GM21529 (cell line): ENCODE data around the gene ARPP21.
"Not testable (repeated sequence)": the region's sequence is repeated elsewhere in the genome, so short reads cannot be mapped to it uniquely, and the experiment has no call there.

Experiments used
- ATAC-seq: cut with Tn5 transposase; IDR thresholded peaks from one replicate; pipeline ENCODE4 v1.9.1; 2021; ENCODE audit not compliant: unreplicated experiment

Gene ARPP21

GRCh38 chr3:35777065-35777464 lies 137.7 kb downstream of the ARPP21 start:
- no peak for ATAC-seq

DNA sequence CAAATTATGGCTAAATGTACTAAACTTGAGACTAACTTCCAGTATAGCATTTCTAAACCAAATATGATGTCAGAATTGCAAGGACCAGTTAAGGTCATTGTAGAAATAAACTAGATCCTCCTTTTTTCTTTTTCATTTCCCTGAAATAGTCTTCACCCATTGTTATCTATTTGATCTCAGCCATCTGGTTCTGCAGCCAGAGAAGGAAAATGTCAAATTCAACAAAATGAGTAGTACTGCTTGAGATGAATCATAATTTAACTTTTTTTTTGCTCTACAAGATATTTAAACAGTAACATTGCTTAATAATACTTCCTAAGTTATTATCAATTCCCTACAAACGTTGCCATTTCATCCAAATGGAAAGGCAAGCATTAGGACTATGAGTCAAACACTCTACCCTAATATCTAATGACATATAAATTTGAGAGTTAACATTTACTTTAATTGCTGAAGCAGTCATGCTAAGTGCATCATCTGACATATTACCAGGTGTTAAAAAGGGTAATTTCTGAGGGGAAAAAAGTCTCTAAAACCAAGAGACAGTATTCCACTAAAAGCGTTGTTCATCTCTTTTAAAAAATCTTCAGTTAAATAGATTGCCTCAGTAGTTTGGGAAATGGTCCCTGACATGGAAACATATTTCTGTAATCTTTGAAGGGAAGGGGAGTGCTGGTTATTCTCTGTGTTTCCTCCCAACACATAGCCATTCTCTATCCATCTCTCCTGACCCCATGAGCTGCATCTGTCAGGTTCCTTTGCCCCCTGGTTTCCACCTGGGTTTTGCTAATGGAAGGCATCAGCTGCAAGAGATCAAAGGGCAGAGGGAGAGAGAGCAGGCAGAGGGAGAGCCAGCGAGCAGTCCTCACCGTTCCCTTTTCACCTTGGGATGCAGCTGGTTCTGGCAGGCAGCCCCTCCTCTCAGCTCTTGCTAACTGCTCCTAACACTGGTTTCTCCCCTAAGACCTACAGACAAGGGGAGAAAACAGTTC lies 138.5 kb downstream of the ARPP21 start:
- no peak for ATAC-seq

DNA sequence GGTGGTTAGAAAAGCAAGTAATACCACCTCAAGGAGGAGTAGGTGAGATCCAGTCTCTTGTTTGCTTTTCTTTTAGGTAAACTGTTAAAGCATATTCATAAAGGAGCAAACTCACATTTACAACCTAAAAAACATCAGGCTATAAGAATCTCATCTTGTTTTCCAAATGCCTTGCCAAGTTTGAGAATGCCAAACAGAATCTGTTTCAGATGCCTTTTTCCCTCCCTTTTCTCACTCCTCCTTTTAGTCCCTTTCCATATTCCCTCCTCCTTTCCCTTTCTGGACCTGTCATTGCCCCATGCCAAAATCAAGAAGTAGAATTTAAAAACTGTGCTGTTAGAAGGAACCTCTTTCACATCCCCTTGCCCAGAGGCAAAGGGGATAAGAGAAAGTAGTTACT lies 140.3 kb downstream of the ARPP21 start:
- ATAC-seq = no peak

GRCh38 chr3:35780800-35781199 lies 141.5 kb downstream of the ARPP21 start:
- no peak for ATAC-seq

DNA sequence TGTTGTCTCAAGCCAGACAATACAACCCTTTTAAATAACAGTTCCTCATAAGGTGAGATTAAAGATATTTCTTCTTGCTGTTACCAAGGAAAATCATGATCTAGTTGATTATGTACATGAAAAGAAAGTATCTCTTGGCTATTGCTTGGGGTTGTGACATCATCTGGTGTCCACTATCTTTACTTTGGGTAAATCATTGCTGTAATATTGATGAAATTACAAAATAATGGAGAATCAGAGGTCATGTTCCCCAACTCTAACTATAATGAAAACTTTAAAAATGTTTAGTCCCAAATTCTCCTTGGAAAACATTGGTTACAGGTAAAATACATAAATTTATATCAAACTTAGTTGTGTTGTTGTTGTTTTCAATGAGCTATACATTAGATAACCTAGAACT lies 142.2 kb downstream of the ARPP21 start:
- ATAC-seq = no peak

- ATAC-seq = no peak
Observed at GRCh38 chr3:35782355-35782754, 143.0 kb downstream of the ARPP21 start.

GRCh38 chr3:35784169-35784568 lies 144.8 kb downstream of the ARPP21 start:
- ATAC-seq = no peak

DNA sequence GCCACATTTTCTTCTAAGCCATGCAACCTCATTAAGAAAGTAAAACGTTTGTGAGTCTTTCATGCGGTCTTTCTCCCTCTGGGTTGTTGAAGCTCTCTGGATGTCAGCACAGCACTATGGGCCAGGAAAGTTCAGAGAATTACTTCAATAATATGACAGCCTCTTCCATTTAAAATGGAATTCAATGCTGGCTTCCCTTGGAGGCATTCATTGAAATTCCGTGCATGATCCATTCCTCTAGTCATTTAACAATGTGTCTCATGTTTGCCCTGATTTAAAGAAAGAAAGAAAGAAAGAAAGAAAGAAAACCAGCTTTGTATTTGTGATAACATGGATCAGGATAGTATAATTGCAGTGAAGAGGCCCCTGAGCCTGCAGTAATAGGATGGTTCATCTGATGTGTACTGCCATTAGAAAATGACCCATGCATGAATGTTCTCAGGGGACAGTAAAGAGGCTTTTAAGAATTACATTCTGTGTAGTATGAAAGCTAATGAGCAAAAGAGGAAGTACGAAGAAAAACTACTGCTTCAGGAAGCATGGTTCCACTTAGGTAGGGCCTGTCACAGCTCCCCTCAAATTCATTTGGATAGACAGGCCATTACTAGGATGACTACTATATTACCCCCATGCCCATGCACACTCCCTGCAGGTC lies 146.0 kb downstream of the ARPP21 start:
- ATAC-seq = no peak

DNA sequence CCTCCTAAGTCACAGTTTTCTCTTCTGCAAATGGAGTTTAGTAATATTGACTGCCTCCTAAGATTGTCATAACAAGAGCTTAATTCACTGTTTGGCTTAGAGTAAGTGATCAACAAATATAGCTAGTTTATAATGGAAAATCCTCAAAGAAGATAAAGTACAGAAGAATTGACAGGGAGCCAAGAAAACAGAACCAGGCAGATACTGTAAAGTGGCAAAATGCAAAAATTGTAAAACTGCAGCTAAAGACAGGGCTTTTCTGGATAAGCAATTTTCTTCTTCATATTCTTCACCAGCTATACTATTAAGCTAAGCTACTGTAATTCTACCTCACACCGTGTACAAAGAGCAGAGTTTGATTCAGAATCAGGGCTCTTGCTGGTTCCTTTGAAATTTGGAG lies 148.6 kb downstream of the ARPP21 start:
- ATAC-seq = no peak

GRCh38 chr3:35789042-35789831 lies 149.9 kb downstream of the ARPP21 start:
- no peak for ATAC-seq

GRCh38 chr3:35790764-35791163 lies 151.4 kb downstream of the ARPP21 start:
- no peak for ATAC-seq

- no peak for ATAC-seq
Observed at GRCh38 chr3:35793667-35794066, 154.3 kb downstream of the ARPP21 start.

GRCh38 chr3:35800960-35801459 lies 161.7 kb downstream of the ARPP21 start:
- ATAC-seq = no peak

DNA sequence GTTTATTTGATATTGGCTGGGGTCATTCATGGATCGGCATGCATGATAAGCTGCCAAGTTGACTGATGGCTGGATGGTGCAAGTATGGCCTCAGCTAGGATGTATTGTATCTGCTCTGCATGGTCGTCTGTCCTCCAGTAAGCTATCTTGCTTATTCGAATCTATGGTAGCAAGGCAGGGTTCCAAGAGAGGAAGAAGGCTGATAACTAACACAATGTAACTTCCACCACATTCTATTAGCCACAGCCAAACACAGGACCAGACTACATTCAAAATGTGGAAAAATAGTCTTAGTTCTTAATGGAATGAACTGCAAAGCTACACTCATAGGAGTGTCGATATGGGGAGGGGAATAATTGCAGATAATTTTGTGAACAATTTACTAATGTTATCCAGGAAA lies 175.2 kb downstream of the ARPP21 start:
- no peak for ATAC-seq

- not testable (repeated sequence) for ATAC-seq
Observed at GRCh38 chr3:35815796-35816195, 176.5 kb downstream of the ARPP21 start.

DNA sequence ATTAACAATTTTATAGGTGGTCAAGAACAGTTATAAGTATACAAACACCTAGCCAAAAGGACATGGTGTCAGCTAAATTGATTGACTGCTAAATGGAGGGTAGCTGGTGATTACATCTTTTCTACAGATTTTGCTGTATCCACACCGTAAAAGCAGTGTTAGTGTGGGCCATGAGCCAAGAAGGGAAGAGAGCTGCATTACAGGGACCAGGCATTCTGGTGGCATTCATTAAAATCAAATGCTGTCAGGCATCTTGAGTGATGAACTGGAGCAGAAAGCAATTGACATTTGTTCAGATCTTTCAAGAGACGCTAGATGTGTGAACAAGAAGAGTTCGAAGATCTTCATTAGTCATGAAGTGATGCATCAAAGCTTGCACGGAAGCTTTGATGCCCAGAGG lies 177.9 kb downstream of the ARPP21 start:
- no peak for ATAC-seq

- ATAC-seq = no peak
Observed at GRCh38 chr3:35832140-35832571, 192.8 kb downstream of the ARPP21 start.
